Lower leg skin (tissue), 3 donors: Measurements from ENCODE around the gene CCDC33.

Experiments used
- CTCF ChIP-seq, 3 donors: fragments of 450-650 bp; IDR thresholded peaks; one replicate each; pipeline ENCODE4 v1.5.1; 2016; ENCODE audit warnings: antibody characterized with exemption in 3 of 3, mild to moderate bottlenecking in 3 of 3, moderate library complexity in 2 of 3
- POLR2A ChIP-seq, 2 donors: fragments of 450-650 bp; IDR thresholded peaks; one replicate each; pipeline ENCODE4 v1.6.1; 2016 to 2017; ENCODE audit warnings: antibody characterized with exemption in 2 of 2, mild to moderate bottlenecking in 1 of 2, moderate library complexity in 1 of 2

GRCh38 chr15:74301583-74302361 lies 65.6 kb downstream of the CCDC33 start:
- TF ChIP-seq CTCF (IDR thresholded peaks at IDR 0.05), result no peak
- no peak for TF ChIP-seq POLR2A (IDR thresholded peaks at IDR 0.05)
